Neural cell (in vitro differentiated cells): ENCODE results near the gene METTL8. TPM values are rescaled to one million over a fixed set of nuclear protein-coding genes. Genes with fewer than 3 reads are reported as not detected.

ENCODE experiments used
- H2AFZ ChIP-seq: fragments of 200-600, 300-800 bp; sonication (generic), shearing (Covaris generic); 2 replicates; pipeline ENCODE4 v1.6.0; 2014; ENCODE audit warnings: low read depth, mild to moderate bottlenecking, antibody characterized with exemption, low read length, moderate library complexity
- H3F3A ChIP-seq: fragments of 200-600 bp; shearing (Covaris generic); 2 replicates; pipeline ENCODE4 v1.6.1; 2016; ENCODE audit warnings: mild to moderate bottlenecking, moderate library complexity, mixed read lengths, antibody characterized with exemption, low read length; ENCODE audit not compliant: insufficient read depth, poor library complexity, severe bottlenecking
- H3K27ac ChIP-seq: fragments of 200-600, 300-800 bp; sonication (generic), shearing (Covaris generic); 2 replicates; pipeline ENCODE4 v1.5.1; 2014; ENCODE audit warnings: mild to moderate bottlenecking, low read length, moderate library complexity
- H3K27me3 ChIP-seq: fragments of 300-800, 200-600 bp; sonication (generic), shearing (Covaris generic); 2 replicates; pipeline ENCODE4 v1.6.0; 2014; ENCODE audit warnings: mild to moderate bottlenecking, low read depth, low read length, moderate library complexity; ENCODE audit not compliant: insufficient read depth
- H3K36me3 ChIP-seq: fragments of 300-800, 200-600 bp; sonication (generic), shearing (Covaris generic); 2 replicates; pipeline ENCODE4 v1.5.1; 2014; ENCODE audit warnings: mild to moderate bottlenecking, antibody characterized with exemption, low read length, moderate library complexity; ENCODE audit not compliant: insufficient read depth
- H3K4me2 ChIP-seq: fragments of 300-800, 200-600 bp; sonication (generic), shearing (Covaris generic); 2 replicates; pipeline ENCODE4 v1.6.0; 2014; ENCODE audit warnings: mild to moderate bottlenecking, low read length
- H3K4me3 ChIP-seq: fragments of 300-800, 200-600 bp; sonication (generic), shearing (Covaris generic); 2 replicates; pipeline ENCODE4 v1.5.1; 2014; ENCODE audit warnings: mild to moderate bottlenecking, low read length, moderate library complexity
- H3K79me2 ChIP-seq: fragments of 200-600 bp; shearing (Covaris generic); replicated peaks from 2 replicates; pipeline ENCODE4 v1.6.0; 2014; ENCODE audit warnings: mild to moderate bottlenecking, low read length, moderate library complexity; ENCODE audit not compliant: insufficient read depth
- H3K9ac ChIP-seq: fragments of 300-800, 200-600 bp; sonication (generic), shearing (Covaris generic); 2 replicates; pipeline ENCODE4 v1.6.1; 2016; ENCODE audit warnings: mild to moderate bottlenecking, low read length, mixed read lengths
- H3K9me2 ChIP-seq: fragments of 200-600 bp; shearing (Covaris generic); 2 replicates; pipeline ENCODE4 v1.6.1; 2016; ENCODE audit warnings: mild to moderate bottlenecking, low read length, mixed read lengths; ENCODE audit not compliant: insufficient read depth
- H3K9me3 ChIP-seq: fragments of 200-600, 300-800 bp; sonication (generic), shearing (Covaris generic); 2 replicates; pipeline ENCODE4 v1.6.1; 2016; ENCODE audit warnings: mild to moderate bottlenecking, mixed run types, low read length, moderate library complexity, mixed read lengths
- H4K20me1 ChIP-seq: fragments of 200-600 bp; shearing (Covaris generic); 2 replicates; pipeline ENCODE4 v1.6.1; 2016; ENCODE audit warnings: mild to moderate bottlenecking, mixed run types; ENCODE audit not compliant: insufficient read depth
- CTCF ChIP-seq: fragments of 450-650 bp; IDR thresholded peaks from 2 replicates; pipeline ENCODE4 v1.5.1; 2014; ENCODE audit warnings: antibody characterized with exemption, mild to moderate bottlenecking, moderate library complexity; ENCODE audit not compliant: poor library complexity, severe bottlenecking
- EP300 ChIP-seq: fragments of 450-650 bp; conservative IDR thresholded peaks from 2 replicates; pipeline ENCODE4 v1.6.1; 2014; ENCODE audit warnings: antibody characterized with exemption, mild to moderate bottlenecking, moderate library complexity; ENCODE audit not compliant: poor library complexity, severe bottlenecking
- EZH2 ChIP-seq: fragments of 200-600, 300-800 bp; shearing (Covaris generic), sonication (generic); IDR thresholded peaks from 2 replicates; pipeline ENCODE4 v1.6.1; 2014; ENCODE audit warnings: antibody characterized with exemption, low read length, borderline replicate concordance, mild to moderate bottlenecking; ENCODE audit not compliant: insufficient read depth, poor library complexity, severe bottlenecking
- MXI1 ChIP-seq: fragments of 450-650 bp; conservative IDR thresholded peaks from 2 replicates; pipeline ENCODE4 v1.6.1; 2014; ENCODE audit warnings: antibody characterized with exemption, mild to moderate bottlenecking; ENCODE audit not compliant: poor library complexity, severe bottlenecking
- POLR2AphosphoS5 ChIP-seq: IDR thresholded peaks from 2 replicates; pipeline ENCODE4 v1.6.1; 2012
- RAD21 ChIP-seq: fragments of 450-650 bp; conservative IDR thresholded peaks from 2 replicates; pipeline ENCODE4 v1.6.1; 2014; ENCODE audit warnings: antibody characterized with exemption, mild to moderate bottlenecking, moderate library complexity
- REST ChIP-seq: IDR thresholded peaks from 2 replicates; pipeline ENCODE4 v1.6.1; 2012; ENCODE audit warnings: borderline replicate concordance
- SMC3 ChIP-seq: fragments of 450-650 bp; conservative IDR thresholded peaks from 2 replicates; pipeline ENCODE4 v1.6.1; 2014; ENCODE audit warnings: antibody characterized with exemption, mild to moderate bottlenecking, moderate library complexity; ENCODE audit not compliant: poor library complexity
- TAF1 ChIP-seq: IDR thresholded peaks from 2 replicates; pipeline ENCODE4 v1.6.1; 2012; ENCODE audit warnings: low read depth
- polyA plus RNA-seq: library from polyadenylated mRNA; depleted of rRNA; stranded (reverse); fragments of >200 nt; gene quantifications from 2 replicates; pipeline ENCODE4 v1.2.3, GENCODE V29; 2014

The METTL8 gene
- polyA plus RNA-seq, 1 donor from 2014 or later, result 13.7 TPM

- Histone ChIP-seq H3K79me2 (no peaks in the 10 kb centered on the region), H2AFZ (no peak overlapping the region), H3K36me3 (no peaks in the 10 kb centered on the region), H3K27me3 (no peaks in the 10 kb centered on the region), H3F3A (no peaks in the 10 kb centered on the region), H3K9me2 (no peaks in the 10 kb centered on the region), H3K4me2 (no peak overlapping the region), H3K9me3 (no peaks in the 10 kb centered on the region), H3K27ac (no peak overlapping the region), H4K20me1 (no peaks in the 10 kb centered on the region), H3K9ac (no peak overlapping the region), H3K4me3 (no peak overlapping the region)
- no peak for TF ChIP-seq TAF1
- no peak for TF ChIP-seq CTCF
- TF ChIP-seq EP300, result no peak
- no peak for TF ChIP-seq MXI1
- no peak for TF ChIP-seq SMC3
- no peak for TF ChIP-seq POLR2AphosphoS5
- TF ChIP-seq REST, result no peak
- no peak for TF ChIP-seq EZH2
- TF ChIP-seq RAD21, result no peak
Observed at GRCh38 chr2:171389325-171389724, 44.5 kb downstream of the METTL8 start.

- no peaks in the 10 kb centered on the region for H3K9me3 ChIP-seq
- no peaks in the 10 kb centered on the region for H4K20me1 ChIP-seq
- no peak overlapping the region for H3K4me3 ChIP-seq
- H3K27ac ChIP-seq, result no peak overlapping the region
- no peak overlapping the region for H2AFZ ChIP-seq
- H3K36me3 ChIP-seq, result no peaks in the 10 kb centered on the region
- no peaks in the 10 kb centered on the region for H3K27me3 ChIP-seq
- H3F3A ChIP-seq, result no peaks in the 10 kb centered on the region
- H3K9me2 ChIP-seq, result no peaks in the 10 kb centered on the region
- no peak overlapping the region for H3K4me2 ChIP-seq
- no peaks in the 10 kb centered on the region for H3K79me2 ChIP-seq
- H3K9ac ChIP-seq, result no peak overlapping the region
- TF ChIP-seq POLR2AphosphoS5, result no peak
- no peak for TF ChIP-seq EZH2
Observed at GRCh38 chr2:171387052-171387451, 46.7 kb downstream of the METTL8 start.

GRCh38 chr2:171386627-171387026 is 47.2 kb downstream of the METTL8 start:
- no peaks in the 10 kb centered on the region for H3K36me3 ChIP-seq
- H3K4me2 ChIP-seq, result no peak overlapping the region
- no peak overlapping the region for H3K4me3 ChIP-seq
- no peak overlapping the region for H3K27ac ChIP-seq
- no peaks in the 10 kb centered on the region for H3K9me3 ChIP-seq
- H3F3A ChIP-seq, result no peaks in the 10 kb centered on the region
- TF ChIP-seq EZH2 (no peak), POLR2AphosphoS5 (no peak), EP300 (no peak), SMC3 (no peak), RAD21 (no peak), TAF1 (no peak), CTCF (no peak)
- no peak overlapping the region for H2AFZ ChIP-seq
- H3K9me2 ChIP-seq, result no peaks in the 10 kb centered on the region
- H3K9ac ChIP-seq, result no peak overlapping the region
- no peaks in the 10 kb centered on the region for H3K27me3 ChIP-seq
- no peaks in the 10 kb centered on the region for H3K79me2 ChIP-seq
- H4K20me1 ChIP-seq, result no peaks in the 10 kb centered on the region
